CD4-positive, alpha-beta T cell treated with Interleukin-6 at 100 ng/mL for 8 hours (primary cell): ENCODE data around the gene KCNMA1.
"Not testable (repeated sequence)": the region's sequence is repeated elsewhere in the genome, so short reads cannot be mapped to it uniquely, and the experiment has no call there.

Experiments used
- DNase-seq: peaks from one replicate; pipeline ENCODE4 v3.0.0-alpha.2; 2020; ENCODE audit warnings: mixed read lengths, low spot score

The KCNMA1 gene

DNA sequence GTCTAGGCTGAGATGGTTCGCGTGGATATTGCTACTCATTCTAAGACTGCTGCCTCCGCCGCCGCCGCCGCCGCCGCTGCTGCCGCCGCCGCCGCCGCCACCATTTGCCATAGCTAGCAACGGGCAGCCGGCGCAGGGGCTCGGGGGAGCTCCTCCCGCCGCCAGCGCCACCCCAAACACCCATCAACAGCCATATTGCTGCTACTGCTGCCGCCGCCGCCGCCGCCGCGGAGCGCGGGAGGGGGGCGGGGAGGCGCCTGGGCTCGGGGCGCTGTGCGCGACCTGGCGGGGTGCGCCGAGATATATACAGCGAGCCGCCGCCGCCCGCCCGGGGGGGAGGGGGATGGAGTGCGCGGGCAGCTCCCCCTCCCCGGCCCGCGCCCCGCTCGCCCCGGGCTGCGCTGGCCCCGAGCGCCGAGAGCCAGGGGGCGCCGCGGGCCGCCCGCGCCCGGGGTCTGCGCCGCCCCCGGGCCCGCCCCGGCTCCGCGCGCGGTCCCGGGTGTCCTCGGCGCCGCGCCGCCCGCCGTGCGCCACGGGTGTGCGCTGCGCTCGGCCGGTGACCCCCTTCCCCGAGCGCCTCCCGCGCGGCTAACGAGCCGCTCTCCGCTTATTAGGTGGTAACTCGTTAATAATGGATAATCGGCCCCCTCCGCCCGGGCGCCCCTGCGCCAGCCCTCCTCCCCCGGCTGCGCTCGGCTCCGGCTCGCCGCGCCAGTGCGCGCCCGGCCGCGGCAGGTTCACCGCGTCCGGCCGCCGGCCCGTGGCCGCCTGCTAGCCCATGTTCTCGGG is at the start of gene KCNMA1:
Gene KCNMA1, minus strand, starts transcription at position 277 of the 789 bp plus-strand sequence.
- no peak for DNase-seq

DNA sequence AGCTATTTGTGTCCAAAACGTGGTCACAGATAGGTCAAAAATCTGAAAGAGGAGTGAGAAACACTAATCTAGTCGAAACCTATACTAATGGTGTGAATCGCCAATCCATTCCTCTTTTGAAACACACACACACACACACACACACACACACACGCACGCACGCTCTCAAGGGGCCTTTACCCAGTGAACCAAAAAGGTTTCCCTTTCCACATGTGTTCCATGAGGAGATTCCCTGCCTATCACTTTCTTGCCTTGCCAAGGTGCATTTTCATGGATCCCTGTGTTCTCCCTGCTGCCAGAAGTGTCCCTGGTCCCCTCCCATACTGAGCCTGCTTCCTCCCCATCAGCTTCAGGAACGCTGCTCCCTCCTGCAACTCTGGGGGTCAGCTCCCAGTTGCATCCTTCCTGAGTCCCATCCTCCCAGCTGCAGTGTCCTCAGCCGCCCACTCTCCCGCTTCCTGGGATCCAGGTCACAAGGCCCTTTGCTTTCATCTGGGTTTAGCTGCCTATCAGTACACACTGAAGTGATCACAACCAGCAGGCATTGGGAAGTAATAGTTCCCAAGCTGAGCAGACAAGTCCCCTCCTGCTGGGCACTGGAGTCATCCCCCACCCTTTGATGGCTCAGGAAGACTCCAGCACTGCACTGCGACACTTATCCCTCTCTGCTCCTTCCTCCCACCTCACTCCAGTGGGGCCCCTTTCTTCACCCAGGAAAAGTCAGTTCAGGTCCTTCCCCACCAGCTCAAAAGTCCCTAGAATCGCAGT is 49.2 kb upstream of the KCNMA1 start:
- no peak for DNase-seq

DNA sequence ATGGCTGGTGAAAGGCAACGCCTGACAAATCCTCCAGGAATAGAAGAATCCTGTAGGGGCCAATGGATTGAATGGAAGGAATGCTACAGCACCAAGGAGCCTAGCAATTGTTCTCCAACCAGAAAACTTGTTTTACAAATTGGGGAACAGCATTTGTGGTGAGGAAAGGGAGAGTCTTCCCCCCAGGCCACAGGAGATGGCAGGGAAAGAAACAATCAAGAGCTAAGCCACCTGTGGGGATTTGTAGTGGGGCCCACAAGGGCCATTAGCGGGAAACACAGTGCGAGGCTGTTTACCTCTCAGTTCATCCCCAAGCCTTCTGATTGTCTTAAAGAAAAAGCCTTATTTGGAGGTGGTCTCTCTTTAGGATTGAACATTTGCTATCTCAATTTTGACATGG is 48.5 kb upstream of the KCNMA1 start:
- no peak for DNase-seq

DNA sequence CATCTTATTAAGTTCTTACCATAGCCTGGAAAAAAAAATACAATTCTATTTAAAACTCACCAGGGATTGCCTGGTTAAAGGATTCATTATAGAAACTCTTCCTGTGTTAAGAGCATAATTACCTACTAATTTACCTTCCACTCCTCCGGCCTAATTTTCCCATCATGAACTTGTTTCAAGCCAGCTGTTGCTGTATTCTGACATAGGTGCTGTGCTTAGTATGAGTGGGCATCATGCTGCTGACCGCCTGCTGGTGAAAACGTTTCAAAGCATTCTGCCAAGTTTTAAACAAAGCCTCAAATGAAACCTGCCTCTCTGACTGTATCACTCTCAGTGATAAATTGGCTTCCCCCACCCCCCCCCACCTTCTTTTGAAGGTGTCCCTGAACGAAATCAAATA is 47.8 kb upstream of the KCNMA1 start:
- DNase-seq: no peak

DNA sequence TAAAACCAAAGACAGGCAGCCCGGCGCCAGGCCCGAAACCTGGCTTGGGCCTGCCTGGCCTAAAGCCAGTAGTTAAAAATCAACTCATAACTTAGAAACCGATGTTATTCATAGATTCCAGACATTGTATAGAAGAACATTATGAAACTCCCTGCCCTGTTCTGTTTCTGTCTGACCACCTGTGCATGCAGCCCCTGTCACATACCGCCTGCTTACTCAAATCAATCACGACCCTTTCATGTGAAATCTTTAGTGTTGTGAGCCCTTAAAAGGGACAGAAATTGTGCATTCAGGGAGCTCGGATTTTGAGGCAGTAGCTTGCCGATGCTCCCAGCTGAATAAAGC is 45.5 kb upstream of the KCNMA1 start:
- not testable (repeated sequence) for DNase-seq

DNA sequence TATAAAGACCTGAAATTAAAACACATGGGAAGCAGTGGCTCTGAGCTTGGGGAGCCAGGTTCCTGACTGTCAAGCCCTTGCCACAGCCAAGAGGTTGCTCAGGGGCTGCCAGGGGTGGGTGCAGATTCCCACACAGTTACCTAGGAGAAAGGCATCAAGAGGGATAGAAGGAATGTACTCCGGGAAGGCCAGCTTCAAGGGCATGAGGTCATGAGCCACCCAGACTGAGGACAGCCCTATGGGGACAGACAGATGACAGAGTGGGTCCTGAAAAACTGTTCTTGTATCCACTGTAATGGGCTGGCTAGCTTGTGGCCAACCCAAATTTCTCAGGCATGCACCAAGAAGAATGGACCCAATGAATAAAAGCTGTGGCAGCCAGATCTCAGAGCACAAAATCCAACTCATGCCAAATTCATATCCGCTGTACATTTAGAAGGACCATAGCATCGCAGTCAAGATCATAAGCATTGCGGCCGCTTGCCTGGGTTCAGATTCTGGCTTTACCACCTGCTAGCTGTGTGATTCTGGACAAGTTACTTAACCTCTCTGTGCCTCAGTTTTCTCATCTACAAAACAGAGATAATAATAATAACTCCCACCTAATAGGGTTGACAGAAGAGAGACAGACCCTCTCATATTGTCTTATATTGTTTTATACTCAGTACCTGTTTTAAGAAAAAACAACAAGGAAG is 44.9 kb upstream of the KCNMA1 start:
- no peak for DNase-seq

DNA sequence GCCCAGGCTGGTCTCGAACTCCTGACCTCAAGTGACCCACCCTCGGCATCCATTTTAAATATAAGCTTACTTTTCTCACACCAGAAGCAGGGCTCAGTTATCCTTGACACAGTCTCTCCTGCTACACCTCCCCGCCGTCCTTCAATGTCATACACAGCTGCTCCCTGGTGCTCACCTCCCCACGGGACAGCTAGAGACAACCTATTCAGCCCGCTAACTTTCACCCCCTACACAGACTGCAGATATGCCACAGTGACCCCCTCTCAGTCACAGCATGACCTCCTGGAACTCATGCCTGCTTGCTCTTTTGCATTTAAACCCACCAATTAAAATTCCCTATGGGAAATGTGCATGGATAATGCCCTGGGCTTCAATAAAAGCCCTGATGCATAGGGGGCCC is 44.2 kb upstream of the KCNMA1 start:
- no peak for DNase-seq

DNA sequence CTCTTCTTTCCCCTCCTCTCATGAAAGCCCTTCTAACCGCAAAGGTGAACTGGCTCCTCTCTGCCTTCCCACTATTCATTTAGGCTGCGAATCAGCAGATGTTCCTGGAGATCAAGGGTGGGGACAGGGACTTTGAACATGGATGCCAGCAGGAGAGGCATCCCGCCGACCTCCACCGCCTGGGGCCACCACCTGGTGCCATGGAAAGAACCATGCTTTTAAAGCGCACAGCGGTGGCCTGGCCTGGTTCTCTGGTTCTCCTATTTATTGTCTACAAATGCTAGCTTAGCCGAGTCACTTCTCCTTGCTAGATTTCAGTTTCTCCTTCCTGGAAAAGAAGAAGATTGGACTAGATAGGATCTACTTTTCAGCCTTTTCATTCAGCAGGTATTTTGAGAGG is 43.2 kb upstream of the KCNMA1 start:
- no peak for DNase-seq

DNA sequence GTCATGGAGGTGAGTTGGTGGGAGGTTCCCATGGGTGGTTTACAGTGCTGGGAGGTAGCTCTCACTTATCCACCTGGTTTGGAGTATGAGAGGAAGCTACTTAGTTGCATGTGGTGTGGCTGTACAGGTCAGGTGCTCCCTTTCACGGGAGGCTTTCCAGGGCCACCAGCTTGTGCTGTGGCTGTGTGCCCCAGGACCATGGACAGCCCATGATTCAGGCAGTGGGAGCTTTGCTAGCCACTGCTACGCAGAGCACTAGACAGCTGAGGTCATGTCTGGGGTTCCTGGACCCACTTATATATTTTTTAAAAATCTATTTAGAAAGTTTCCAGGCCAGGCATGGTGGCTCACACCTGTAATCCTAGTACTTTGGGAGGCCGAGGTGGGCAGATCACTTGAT is 42.5 kb upstream of the KCNMA1 start:
- DNase-seq: no peak

DNA sequence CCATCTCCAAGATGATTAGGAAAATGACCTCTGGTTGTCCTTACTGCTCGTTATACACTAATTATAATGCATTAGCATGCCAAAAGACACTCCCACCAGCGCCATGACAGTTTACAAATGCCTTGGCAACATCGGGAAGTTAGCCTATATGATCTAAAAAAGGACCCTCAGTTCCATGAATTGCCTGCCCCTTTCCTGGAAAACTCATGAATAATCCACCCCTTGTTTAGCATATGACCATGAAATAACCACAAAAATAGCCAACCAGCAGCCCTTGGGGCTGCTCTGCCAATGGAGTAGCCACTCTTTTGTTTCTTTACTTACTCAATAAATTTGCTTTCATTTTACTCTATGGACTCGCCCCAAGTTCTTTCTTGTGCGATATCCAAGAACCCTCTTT is 41.6 kb upstream of the KCNMA1 start:
- DNase-seq: no peak

DNA sequence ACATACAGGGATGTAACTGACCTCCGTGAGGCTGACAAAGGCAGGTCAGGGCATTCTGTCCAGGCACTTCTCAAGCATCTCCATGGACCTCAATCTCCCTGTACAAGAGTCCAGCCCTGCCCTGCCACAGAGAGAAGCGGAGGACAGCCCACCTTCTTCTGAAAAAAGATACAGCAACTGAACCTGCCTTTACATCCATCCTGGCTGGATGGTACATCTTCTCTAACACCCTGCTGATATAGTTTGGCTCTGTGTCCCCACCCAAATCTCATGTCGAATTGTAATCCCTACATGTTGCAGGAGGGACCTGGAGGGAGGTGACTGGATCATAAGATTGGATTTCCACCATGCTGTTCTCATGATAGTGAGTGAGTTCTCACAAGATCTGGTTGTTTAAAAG is 40.5 kb upstream of the KCNMA1 start:
- no peak for DNase-seq

DNA sequence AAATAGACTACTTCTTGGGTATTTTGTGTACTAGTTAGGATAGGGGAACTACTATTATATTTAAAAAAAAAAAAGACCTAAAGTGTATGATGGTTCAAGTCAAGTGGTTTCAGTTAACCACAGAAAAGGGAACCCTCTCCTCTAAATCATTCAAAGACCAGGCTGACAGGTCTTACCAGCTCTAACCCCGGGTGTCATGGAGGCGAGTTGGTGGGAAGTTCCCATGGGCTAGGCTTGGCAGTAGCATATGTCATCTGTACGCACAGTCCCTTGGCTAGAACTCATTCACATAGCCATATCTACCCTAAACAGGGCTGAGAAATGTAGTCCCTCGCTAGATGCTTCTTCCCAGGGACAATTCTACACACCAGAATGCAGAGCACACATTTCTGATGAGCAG is 37.7 kb upstream of the KCNMA1 start:
- DNase-seq: no peak

DNA sequence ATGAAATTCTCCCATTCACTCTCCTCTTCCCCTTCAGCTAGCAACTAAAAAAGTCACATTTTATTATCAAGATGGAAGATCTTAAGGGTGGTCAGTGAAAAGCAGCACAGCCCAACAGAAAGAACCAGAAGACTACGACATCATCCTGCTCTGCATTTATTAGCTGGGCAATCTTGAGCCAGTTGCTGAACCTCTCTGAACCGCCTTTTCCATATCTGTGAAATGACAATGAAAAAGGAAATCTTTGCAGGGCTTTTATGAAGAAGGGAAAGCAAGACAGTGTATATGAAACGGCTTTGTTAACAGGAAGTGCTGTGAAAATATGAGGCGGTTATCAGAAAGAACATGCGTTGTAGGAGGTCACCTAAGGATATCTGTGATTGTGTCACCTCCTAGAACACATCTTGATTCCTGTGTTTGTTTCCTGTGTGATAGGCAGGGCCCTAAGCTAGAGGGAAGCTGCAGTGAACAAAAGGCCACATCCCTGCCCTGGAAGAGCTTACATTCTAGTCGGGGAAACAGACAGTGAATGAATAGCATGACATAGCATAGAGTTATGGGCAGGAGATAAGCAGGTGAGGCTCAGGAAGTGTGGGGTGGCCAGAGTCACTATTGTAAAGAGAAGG is 36.0 kb upstream of the KCNMA1 start:
- no peak for DNase-seq

DNA sequence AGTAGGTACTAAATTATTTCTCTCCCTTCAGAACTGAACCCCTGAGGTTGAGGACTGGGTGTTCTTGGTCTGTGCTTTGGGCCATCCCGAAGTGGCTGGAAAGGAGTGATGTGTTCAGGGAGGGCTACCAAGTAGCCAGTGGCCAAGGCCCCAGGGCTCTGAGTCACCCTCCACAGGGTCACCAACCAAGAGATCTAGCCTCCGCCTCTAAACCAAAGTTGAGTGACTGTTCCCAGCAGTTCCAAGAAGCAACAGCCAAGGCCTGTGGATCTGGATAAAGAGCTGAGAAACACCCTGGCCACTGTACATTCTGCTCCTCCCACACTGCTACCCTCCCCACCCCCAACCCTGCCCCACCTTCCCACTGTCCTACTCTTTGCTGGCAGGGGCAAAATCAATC is 35.5 kb upstream of the KCNMA1 start:
- no peak for DNase-seq

DNA sequence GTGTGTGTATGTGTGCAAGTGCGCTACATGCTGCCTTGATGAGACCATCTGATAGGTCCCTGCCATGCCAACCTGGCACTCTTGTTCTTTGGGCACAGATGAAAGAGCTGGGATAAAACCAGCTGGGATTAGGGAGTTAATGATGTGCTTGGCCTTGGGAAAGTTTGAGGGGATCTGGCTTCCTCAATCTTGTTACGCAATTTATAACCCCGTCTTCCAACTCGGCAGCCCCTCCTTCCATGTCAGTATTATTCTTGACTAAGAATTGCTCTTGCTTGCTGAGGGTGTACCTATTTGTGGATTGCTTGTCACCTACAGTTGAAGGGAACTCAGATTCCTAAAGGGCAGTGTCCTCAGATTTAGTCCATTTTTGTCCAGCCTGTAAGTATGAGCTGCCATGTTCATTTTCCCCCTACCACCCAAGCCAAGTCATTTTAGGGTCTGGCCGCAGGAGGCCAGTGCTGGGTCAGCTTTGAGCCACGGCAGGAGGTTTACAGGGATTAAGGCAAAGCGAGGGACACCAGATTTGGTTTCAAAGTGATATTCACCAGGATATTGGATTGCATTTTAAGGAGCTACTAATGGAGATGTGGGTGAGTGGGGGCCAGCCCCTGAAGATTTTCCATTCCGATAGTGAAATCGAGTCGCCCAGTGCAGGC is 34.1 kb upstream of the KCNMA1 start:
- DNase-seq: no peak

DNA sequence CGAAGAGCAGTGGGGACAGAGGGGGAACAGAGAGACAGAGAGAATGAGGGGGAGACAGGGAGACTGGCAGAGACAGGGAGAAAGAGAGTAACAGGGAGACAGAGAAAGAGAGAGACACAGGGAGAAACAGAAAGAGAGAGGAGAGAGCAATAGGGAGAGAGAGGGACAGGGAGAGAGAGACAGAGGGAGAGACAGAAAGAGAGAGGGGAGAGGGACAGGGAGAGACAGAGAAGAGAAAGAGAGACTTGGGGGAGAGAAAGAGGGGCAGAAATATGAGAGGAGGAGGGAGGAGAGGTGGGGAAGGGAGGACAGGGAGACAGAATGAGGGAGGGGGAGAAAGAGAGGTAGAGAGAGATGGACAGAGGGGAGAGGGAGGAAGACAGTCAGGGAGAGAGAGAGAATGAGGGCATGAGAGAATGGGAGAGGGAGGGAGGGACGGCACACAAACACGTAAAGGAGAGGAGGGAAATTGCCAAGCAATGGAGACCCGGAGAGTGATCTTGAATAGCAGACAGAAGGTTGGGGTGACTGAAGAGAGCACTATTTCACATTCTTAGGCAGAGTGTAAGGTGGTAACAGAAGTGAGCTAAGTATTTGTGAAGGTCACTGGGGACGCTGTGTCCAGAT is 33.3 kb upstream of the KCNMA1 start:
- no peak for DNase-seq

DNA sequence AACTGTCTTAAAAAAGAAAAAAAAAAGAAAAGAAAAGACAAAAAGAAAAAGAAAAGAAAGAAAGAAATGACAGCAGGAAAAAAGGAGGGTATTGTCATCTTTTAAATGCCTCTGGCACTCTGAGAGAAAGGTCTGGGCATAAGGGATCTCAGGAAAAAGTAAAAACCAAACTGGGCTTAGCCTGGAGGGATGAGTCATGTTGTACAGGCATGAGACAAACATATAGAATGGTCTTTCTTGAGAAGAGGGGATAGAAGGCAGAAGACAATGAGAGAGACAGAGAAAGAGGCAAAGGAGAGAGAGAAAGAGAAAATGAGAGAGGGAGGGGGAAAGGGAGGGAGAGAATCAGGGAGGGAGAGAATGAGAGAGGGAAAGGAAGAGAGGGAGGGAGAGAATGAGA is 32.3 kb upstream of the KCNMA1 start:
- DNase-seq: no peak

DNA sequence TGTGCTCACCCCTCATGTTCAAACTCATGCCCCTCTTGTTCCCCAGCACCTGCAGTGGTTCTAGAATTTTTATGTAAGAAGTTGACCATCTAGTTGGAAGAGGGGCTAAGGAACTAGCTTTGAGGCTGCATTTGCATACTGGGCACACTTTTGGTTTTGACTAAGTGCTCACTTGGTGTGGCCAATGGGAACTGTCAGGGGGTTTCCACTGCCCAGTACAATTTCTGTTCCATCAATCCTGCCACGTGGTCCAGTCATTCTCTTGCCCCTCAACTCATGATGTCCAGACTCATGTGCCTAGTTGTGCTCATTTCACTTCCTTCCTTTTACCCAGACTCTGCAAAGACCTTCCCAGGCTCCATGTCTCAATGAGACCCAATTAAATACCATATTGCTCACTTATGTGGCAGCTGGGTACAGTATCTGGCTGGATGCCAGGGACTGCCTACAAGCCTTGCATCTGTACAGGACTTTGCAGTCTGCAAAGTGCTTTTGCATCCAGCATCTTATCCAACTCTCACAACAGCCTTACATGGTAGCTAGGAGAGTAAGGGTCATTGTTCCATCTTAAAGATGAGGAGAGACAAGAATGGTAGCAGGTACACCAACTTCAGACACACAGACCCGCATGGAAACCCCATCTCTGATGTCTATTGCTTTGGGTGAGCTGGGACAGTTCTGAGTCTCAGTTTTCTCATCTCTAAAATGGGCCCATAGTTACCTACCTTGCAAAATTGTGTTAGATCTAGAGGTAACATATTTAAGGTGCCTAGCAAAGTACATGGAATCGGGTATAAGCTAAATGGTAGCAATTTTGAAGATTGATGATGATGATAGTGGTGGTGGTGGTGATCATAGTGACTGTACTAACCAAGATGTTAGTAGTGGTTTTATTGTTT is 30.1 kb upstream of the KCNMA1 start:
- DNase-seq: no peak

DNA sequence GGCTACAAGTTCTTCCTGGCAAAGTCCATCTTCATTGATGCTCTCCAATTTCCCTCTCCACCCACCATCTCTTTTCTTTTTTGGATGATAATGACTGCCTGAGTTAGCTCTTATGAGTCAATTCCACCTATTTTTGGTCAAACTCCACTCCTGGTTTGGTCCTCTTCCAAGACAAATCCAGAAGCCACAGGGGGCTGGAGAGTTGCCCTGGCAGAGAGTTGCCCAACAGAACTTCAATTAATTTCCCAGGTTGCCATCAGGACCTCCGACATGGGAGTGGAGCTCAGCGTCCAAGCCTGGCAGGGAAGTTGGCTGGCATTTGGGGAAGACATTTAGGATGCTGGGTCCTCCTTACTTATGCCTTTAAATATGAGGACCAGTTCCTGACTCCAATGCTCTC is 29.2 kb upstream of the KCNMA1 start:
- no peak for DNase-seq

DNA sequence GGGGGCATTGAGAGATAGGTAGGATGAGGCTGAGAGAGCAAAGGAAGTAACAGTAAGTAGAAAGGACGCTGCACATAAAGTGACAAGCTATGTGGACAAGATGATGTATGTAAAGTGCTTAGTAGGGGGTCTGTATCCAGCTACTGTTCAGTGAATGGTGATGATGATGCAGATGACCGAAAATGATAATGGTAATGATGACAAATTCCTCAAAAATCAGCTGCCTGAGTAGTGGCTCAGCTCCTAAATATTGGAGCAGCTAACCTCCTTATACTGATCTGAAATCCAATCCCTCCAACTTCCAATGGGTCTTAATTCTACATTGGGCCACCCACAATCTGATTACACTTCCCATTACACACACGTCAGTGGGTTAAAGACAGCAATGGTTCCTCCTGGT is 27.1 kb upstream of the KCNMA1 start:
- DNase-seq: no peak

DNA sequence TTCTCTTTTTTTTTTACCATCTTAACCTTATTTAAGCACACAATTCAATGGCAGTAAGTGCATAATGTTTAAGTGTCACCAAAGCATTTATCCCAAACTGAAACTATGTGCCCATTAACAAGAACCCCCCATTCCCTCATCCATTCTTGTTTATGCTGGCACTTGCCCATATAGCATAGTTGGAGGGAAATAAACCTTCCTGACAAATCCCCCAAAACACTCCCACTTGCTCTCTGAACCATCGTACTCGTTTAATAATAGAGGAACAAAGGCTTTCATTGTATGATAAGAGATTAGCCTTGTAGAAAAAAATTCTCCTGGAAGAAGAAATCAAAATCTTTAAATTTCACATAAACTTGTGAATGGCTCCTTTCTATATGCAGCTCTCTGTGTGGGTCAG is 26.4 kb upstream of the KCNMA1 start:
- DNase-seq: no peak
